Panc1 (cell line): ENCODE results near the gene STX7.

ENCODE experiments used
- POLR2AphosphoS5 ChIP-seq: IDR thresholded peaks from 2 replicates; pipeline ENCODE4 v1.6.1; 2012; ENCODE audit warnings: mild to moderate bottlenecking, low read depth, low read length, moderate library complexity
- TF ChIP-seq, protein P1 (sequence below): fragments of 450-650 bp; IDR thresholded peaks from 2 replicates; pipeline ENCODE4 v1.5.1; 2017; ENCODE audit warnings: mild to moderate bottlenecking

- TF ChIP-seq, protein P1, sequence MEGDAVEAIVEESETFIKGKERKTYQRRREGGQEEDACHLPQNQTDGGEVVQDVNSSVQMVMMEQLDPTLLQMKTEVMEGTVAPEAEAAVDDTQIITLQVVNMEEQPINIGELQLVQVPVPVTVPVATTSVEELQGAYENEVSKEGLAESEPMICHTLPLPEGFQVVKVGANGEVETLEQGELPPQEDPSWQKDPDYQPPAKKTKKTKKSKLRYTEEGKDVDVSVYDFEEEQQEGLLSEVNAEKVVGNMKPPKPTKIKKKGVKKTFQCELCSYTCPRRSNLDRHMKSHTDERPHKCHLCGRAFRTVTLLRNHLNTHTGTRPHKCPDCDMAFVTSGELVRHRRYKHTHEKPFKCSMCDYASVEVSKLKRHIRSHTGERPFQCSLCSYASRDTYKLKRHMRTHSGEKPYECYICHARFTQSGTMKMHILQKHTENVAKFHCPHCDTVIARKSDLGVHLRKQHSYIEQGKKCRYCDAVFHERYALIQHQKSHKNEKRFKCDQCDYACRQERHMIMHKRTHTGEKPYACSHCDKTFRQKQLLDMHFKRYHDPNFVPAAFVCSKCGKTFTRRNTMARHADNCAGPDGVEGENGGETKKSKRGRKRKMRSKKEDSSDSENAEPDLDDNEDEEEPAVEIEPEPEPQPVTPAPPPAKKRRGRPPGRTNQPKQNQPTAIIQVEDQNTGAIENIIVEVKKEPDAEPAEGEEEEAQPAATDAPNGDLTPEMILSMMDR, result no peak
- TF ChIP-seq POLR2AphosphoS5, result no peak
These were observed 31.7 kb downstream of the STX7 start for GRCh38 chr6:132481189-132481588.
